ENCODE data around the gene NR2F6. TPM values are rescaled to one million over a fixed set of nuclear protein-coding genes. Genes with fewer than 3 reads are reported as not detected.
"Not testable (repeated sequence)": the region's sequence is repeated elsewhere in the genome, so short reads cannot be mapped to it uniquely, and the experiment has no call there.

The NR2F6 gene
- total and polyA plus RNA-seq, 11 donors = 30.8 to 117 (median 46.3) TPM

GRCh38 chr19:17196610-17197009 is 49.1 kb downstream of the NR2F6 start:
- 94 to 99% (median 98%) methylated on average over 7 of the region's 7 CpGs for WGBS, 4 donors

GRCh38 chr19:17195106-17195505 is 50.6 kb downstream of the NR2F6 start:
- intact Hi-C loops (cut with DNase I) = no loop called here
- H3K27ac ChIP-seq = no peak overlapping the region
- TF ChIP-seq POLR2A (IDR thresholded peaks at IDR 0.05) (no peak), CTCF (IDR thresholded peaks at IDR 0.05) (no peak)
- H3K4me1 ChIP-seq = no peaks in the 10 kb centered on the region
- ATAC-seq = no peak
- 93 to 98% (median 97%) methylated on average over 4 to 23 of the region's 23 CpGs for WGBS, 4 donors
- H3K4me3 ChIP-seq = no peak overlapping the region
- H3K9me3 ChIP-seq = no peaks in the 10 kb centered on the region
- no peak for DNase-seq
- H3K27me3 ChIP-seq = no peaks in the 10 kb centered on the region
- H3K36me3 ChIP-seq = peaks cover 0 to 96% (median 88%) of the 10 kb centered on the region in 9 donors

More at GRCh38 chr19:17196610-17197009, 49.1 kb downstream of the NR2F6 start:
- Histone ChIP-seq H3K4me1 (no peaks in the 10 kb centered on the region), H3K36me3 (peaks cover 0 to 96% (median 88%) of the 10 kb centered on the region in 9 donors), H3K27me3 (no peaks in the 10 kb centered on the region), H3K4me3 (no peak overlapping the region), H3K27ac (no peak overlapping the region), H3K9me3 (no peaks in the 10 kb centered on the region)
- ATAC-seq = no peak
- intact Hi-C loops (cut with DNase I) = no loop called here
- TF ChIP-seq CTCF (IDR thresholded peaks at IDR 0.05) = no peak
- no peak for TF ChIP-seq POLR2A (IDR thresholded peaks at IDR 0.05)
- DNase-seq = no peak

- TF ChIP-seq POLR2A (IDR thresholded peaks at IDR 0.05) (no peak), CTCF (IDR thresholded peaks at IDR 0.05) (no peak)
- Histone ChIP-seq H3K4me3 (no peak overlapping the region), H3K4me1 (no peaks in the 10 kb centered on the region), H3K36me3 (peaks cover 0 to 96% (median 88%) of the 10 kb centered on the region in 9 donors), H3K27me3 (no peaks in the 10 kb centered on the region), H3K27ac (no peak overlapping the region), H3K9me3 (no peaks in the 10 kb centered on the region)
- 93 to 96% (median 95%) methylated on average over 16 of the region's 16 CpGs for WGBS, 4 donors
- intact Hi-C loops (cut with DNase I) = no loop called here
- ATAC-seq = no peak
- no peak for DNase-seq
Observed at GRCh38 chr19:17194608-17195007, 51.1 kb downstream of the NR2F6 start.

GRCh38 chr19:17192751-17193150 is 53.0 kb downstream of the NR2F6 start:
- 96 to 99% (median 97%) methylated on average over 16 to 26 of the region's 26 CpGs for WGBS, 4 donors
- ATAC-seq (peak in 1 of 4 donors; percentile 31), DNase-seq (no peak)
- Histone ChIP-seq H3K36me3 (peaks cover 0 to 96% (median 88%) of the 10 kb centered on the region in 9 donors), H3K4me1 (no peaks in the 10 kb centered on the region), H3K4me3 (no peak overlapping the region), H3K27ac (no peak overlapping the region), H3K27me3 (no peaks in the 10 kb centered on the region), H3K9me3 (no peaks in the 10 kb centered on the region)
- TF ChIP-seq POLR2A (IDR thresholded peaks at IDR 0.05) (no peak), CTCF (IDR thresholded peaks at IDR 0.05) (no peak)
- intact Hi-C loops (cut with DNase I) = no loop called here

GRCh38 chr19:17191736-17192135 is 54.0 kb downstream of the NR2F6 start:
- DNase-seq; H3K27me3 ChIP-seq; ATAC-seq; H3K9me3 ChIP-seq; H3K4me1 ChIP-seq; H3K4me3 ChIP-seq; H3K27ac ChIP-seq; intact Hi-C loops (cut with DNase I): not testable (repeated sequence)
- 77 to 92% (median 84%) methylated on average over 6 of the region's 6 CpGs for WGBS, 4 donors
- H3K36me3 ChIP-seq = peaks cover 0 to 98% (median 93%) of the 10 kb centered on the region in 9 donors
